ENCODE results near the gene ZNF485.
"Not testable (repeated sequence)": the region's sequence is repeated elsewhere in the genome, so short reads cannot be mapped to it uniquely, and the experiment has no call there.

DNA sequence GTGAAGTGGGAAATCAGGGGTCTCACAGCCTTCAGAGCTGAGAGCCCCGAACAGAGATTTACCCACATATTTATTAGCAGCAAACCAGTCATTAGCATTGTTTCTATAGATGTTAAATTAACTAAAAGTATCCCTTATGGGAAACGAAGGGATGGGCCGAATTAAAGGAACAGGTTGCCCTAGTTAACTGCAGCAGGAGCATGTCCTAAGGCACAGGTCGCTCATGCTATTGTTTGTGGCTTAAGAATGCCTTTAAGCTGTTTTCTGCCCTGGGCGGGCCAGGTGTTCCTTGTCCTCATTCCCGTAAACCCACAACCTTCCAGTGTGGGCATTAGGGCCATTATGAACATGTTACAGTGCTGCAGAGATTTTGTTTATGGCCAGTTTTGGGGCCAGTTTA lies 4.7 kb upstream of the ZNF485 start:
- TF ChIP-seq, protein P1, sequence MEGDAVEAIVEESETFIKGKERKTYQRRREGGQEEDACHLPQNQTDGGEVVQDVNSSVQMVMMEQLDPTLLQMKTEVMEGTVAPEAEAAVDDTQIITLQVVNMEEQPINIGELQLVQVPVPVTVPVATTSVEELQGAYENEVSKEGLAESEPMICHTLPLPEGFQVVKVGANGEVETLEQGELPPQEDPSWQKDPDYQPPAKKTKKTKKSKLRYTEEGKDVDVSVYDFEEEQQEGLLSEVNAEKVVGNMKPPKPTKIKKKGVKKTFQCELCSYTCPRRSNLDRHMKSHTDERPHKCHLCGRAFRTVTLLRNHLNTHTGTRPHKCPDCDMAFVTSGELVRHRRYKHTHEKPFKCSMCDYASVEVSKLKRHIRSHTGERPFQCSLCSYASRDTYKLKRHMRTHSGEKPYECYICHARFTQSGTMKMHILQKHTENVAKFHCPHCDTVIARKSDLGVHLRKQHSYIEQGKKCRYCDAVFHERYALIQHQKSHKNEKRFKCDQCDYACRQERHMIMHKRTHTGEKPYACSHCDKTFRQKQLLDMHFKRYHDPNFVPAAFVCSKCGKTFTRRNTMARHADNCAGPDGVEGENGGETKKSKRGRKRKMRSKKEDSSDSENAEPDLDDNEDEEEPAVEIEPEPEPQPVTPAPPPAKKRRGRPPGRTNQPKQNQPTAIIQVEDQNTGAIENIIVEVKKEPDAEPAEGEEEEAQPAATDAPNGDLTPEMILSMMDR (IDR thresholded peaks at IDR 0.05; ENCODE audit: low read length), result not testable (repeated sequence)
- not testable (repeated sequence) for TF ChIP-seq EZH2 (optimal IDR thresholded peaks at IDR 0.05; ENCODE audit: low read depth, low read length)

Measured in MM.1S (cell line).